GOT3 (cell line): ENCODE measurements around the gene LARP1B.
"Not testable (repeated sequence)": the region's sequence is repeated elsewhere in the genome, so short reads cannot be mapped to it uniquely, and the experiment has no call there.

ENCODE experiments used
- DNase-seq: peaks from one replicate; lab custom pipeline; 2025; ENCODE audit warnings: mixed read lengths; lab: John Stamatoyannopoulos, UW

The LARP1B gene

GRCh38 chr4:128225148-128225547 is 164.0 kb downstream of the LARP1B start:
- no peak for DNase-seq

- DNase-seq = no peak
These were observed 167.0 kb downstream of the LARP1B start for GRCh38 chr4:128227991-128228571.

GRCh38 chr4:128228845-128229795 is 168.0 kb downstream of the LARP1B start:
- no peak for DNase-seq

- no peak for DNase-seq
These were observed 171.6 kb downstream of the LARP1B start for GRCh38 chr4:128232719-128233118.

GRCh38 chr4:128234836-128235235 is 173.7 kb downstream of the LARP1B start:
- no peak for DNase-seq

GRCh38 chr4:128241019-128241418 is 179.9 kb downstream of the LARP1B start:
- DNase-seq = no peak

- peak; percentile 38 for DNase-seq
These were observed 180.4 kb downstream of the LARP1B start for GRCh38 chr4:128241425-128241913.

GRCh38 chr4:128241981-128242380 is 180.9 kb downstream of the LARP1B start:
- no peak for DNase-seq

- no peak for DNase-seq
These were observed 181.5 kb downstream of the LARP1B start for GRCh38 chr4:128242601-128243000.

- no peak for DNase-seq
These were observed 183.3 kb downstream of the LARP1B start for GRCh38 chr4:128244379-128244778.

- not testable (repeated sequence) for DNase-seq
These were observed 184.3 kb downstream of the LARP1B start for GRCh38 chr4:128245391-128245790.

- DNase-seq = no peak
These were observed 186.8 kb downstream of the LARP1B start for GRCh38 chr4:128247906-128248305.

GRCh38 chr4:128249787-128250668 is 188.9 kb downstream of the LARP1B start:
- DNase-seq = no peak

GRCh38 chr4:128255906-128256305 is 194.8 kb downstream of the LARP1B start:
- no peak for DNase-seq

GRCh38 chr4:128256539-128256938 is 195.4 kb downstream of the LARP1B start:
- DNase-seq = no peak

GRCh38 chr4:128258166-128258565 is 197.1 kb downstream of the LARP1B start:
- DNase-seq = not testable (repeated sequence)

- not testable (repeated sequence) for DNase-seq
These were observed 198.8 kb downstream of the LARP1B start for GRCh38 chr4:128259889-128260288.
